ENCODE data around the gene CNKSR3. TPM values are rescaled to one million over a fixed set of nuclear protein-coding genes. Genes with fewer than 3 reads are reported as not detected.

CNKSR3 gene
- total RNA-seq: 5.7 and 6.0 TPM in 2 replicates

DNA sequence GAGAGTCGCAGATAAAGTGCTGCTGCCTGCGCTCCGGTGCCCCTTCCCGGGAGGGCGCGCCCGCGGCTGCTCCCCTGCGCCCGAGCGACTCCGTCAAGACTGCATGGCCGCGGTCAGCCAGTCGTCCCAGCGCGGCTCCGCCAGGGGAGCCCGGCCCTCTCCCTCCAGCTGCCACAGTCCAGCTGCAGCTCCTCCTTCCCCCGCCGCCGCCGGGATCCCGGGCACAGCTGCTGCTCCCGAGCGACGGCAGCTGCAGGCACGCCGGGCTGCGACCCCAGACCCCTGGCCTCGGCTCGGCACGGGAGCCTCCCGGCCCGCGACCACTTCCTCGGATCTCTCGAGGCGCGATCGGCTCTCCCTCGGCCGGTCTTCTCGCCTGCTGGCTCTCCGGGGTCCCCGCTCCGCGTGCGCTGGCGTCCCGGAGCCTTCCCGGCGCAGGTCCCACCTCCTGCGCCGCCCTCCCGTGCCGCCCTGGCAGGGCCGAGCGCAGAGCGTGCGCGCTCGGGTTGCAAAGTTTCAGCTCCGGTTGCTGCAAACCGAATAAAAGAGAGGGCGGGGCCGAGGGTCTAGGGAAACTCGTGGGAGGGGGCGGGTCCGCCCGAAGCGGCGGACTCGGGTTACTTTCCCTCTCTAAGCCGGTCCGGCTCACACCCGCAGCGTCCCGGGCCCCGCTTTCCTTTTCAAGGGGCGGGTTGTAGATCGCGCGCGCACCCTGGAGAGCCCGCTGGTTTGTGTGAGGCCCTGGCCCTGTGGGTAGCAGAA, at the start of gene CNKSR3:
Gene CNKSR3 (minus strand): TSS at position 542 of the 762 bp plus-strand sequence. CDS start 571 bp downstream, outside the sequence.

GRCh38 chr6:154356690-154357089, 153.8 kb downstream of the CNKSR3 start, which contains the start of gene IPCEF1:
TSS of gene IPCEF1 (minus strand) at chr6:154356803. CDS start at chr6:154265947, 90,856 bp downstream.

Other genes with a start within 250 kb of the CNKSR3 start
- gene IPCEF1, start 153.9 kb downstream of the CNKSR3 start, total RNA-seq: 0.58 TPM in 1 of 2 replicates, not detected in the other
- gene SCAF8, start 222.7 kb upstream of the CNKSR3 start, total RNA-seq: 21.7 and 23.1 TPM in 2 replicates

Data from pericardium fibroblast (primary cell).